ENCODE data around the gene SEPTIN6. TPM values are rescaled to one million over a fixed set of nuclear protein-coding genes. Genes with fewer than 3 reads are reported as not detected.

Gene SEPTIN6
- total and polyA plus RNA-seq, 2 donors (not counting 3 experiments of a cell fraction or from before 2014, with no cell fraction given): 23.1 to 31.8 TPM

- ChIA-PET POLR2A (no interaction called here), CTCF (no interaction called here)
- no peaks in the 10 kb centered on the region for H4K20me1 ChIP-seq (replicated peaks; ENCODE audit: control insufficient read depth, extremely low read depth, insufficient read depth, low read length)
- dilution Hi-C loops (cut with MboI; ENCODE audit: extremely low pct_ligation_motif_present, low sequenced_read_pairs): no loop called here
- H3K27ac ChIP-seq (ENCODE audit: insufficient read depth, low read depth, low read length): peak overlapping the region; percentile 83
- BruUV-seq (replicated peaks): no TSS peak
- no peak overlapping the region for H3K9ac ChIP-seq (replicated peaks; ENCODE audit: extremely low read depth, insufficient read depth, low read length)
- intact Hi-C loops (cut with micrococcal nuclease): no loop called here
- no peaks in the 10 kb centered on the region for H3K79me2 ChIP-seq (ENCODE audit: control insufficient read depth, insufficient read depth, low read length)
- no peaks in the 10 kb centered on the region for H3K36me3 ChIP-seq (ENCODE audit: control insufficient read depth in 2 of 2, extremely low read depth in 1 of 2, insufficient read depth in 2 of 2, low read length in 2 of 2)
- H3K4me3 ChIP-seq (replicated peaks in 1 of 3; ENCODE audit: insufficient read depth in 1 of 3, low read depth in 1 of 3, low read length in 3 of 3): no peak overlapping the region
- H2AFZ ChIP-seq (ENCODE audit: low read depth, low read length): no peak overlapping the region
- no peaks in the 10 kb centered on the region for H3K9me1 ChIP-seq (replicated peaks; ENCODE audit: control insufficient read depth, extremely low read depth, insufficient read depth, low read length)
- no peak for DNase-seq (ENCODE audit: low read depth, low spot score)
- no peaks in the 10 kb centered on the region for H3K27me3 ChIP-seq (ENCODE audit: control insufficient read depth in 2 of 2, insufficient read depth in 2 of 2, low read length in 2 of 2)
- TF ChIP-seq, protein P1, sequence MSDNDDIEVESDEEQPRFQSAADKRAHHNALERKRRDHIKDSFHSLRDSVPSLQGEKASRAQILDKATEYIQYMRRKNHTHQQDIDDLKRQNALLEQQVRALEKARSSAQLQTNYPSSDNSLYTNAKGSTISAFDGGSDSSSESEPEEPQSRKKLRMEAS (IDR thresholded peaks at IDR 0.05; ENCODE audit: insufficient read depth, insufficient read length): no peak
- TF ChIP-seq POLR2A (IDR thresholded peaks at IDR 0.05; ENCODE audit: low read depth, low read length) (no peak), GATA2 (IDR thresholded peaks at IDR 0.05; ENCODE audit: insufficient read depth, insufficient read length, low read depth, low read length) (no peak), MYC (IDR thresholded peaks at IDR 0.05; ENCODE audit: low read depth, low read length) (no peak), JUN (IDR thresholded peaks at IDR 0.05; ENCODE audit: borderline replicate concordance, insufficient read depth, insufficient read length, low read depth) (no peak), POLR2AphosphoS5 (IDR thresholded peaks at IDR 0.05; ENCODE audit: insufficient read depth, low read depth, low read length) (no peak), EZH2 (IDR thresholded peaks at IDR 0.05; ENCODE audit: borderline replicate concordance, low read depth, low read length, severe bottlenecking) (no peak), FOS (IDR thresholded peaks at IDR 0.05; ENCODE audit: borderline replicate concordance, insufficient read depth, low read length) (no peak)
- TF ChIP-seq, protein P2, sequence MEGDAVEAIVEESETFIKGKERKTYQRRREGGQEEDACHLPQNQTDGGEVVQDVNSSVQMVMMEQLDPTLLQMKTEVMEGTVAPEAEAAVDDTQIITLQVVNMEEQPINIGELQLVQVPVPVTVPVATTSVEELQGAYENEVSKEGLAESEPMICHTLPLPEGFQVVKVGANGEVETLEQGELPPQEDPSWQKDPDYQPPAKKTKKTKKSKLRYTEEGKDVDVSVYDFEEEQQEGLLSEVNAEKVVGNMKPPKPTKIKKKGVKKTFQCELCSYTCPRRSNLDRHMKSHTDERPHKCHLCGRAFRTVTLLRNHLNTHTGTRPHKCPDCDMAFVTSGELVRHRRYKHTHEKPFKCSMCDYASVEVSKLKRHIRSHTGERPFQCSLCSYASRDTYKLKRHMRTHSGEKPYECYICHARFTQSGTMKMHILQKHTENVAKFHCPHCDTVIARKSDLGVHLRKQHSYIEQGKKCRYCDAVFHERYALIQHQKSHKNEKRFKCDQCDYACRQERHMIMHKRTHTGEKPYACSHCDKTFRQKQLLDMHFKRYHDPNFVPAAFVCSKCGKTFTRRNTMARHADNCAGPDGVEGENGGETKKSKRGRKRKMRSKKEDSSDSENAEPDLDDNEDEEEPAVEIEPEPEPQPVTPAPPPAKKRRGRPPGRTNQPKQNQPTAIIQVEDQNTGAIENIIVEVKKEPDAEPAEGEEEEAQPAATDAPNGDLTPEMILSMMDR (IDR thresholded peaks at IDR 0.05; ENCODE audit: extremely low read depth in 1 of 2, insufficient read depth in 1 of 2, low read depth in 1 of 2, low read length in 2 of 2): no peak
- FAIRE-seq: no peak
- no peak overlapping the region for H3K4me2 ChIP-seq (ENCODE audit: insufficient read depth, low read length)
- peaks cover 14% of the 10 kb centered on the region for H3K4me1 ChIP-seq (ENCODE audit: control insufficient read depth, extremely low read depth, insufficient read depth, low read length)
- no peaks in the 10 kb centered on the region for H3K9me3 ChIP-seq (replicated peaks; ENCODE audit: control insufficient read depth, insufficient read depth, low read length)
Measured at GRCh38 chrX:119654112-119654531, 38.8 kb downstream of the SEPTIN6 start.

Data from endothelial cell of umbilical vein (primary cell).